Measurements from ENCODE around the gene KRTAP5-5.
"Not testable (repeated sequence)": the region's sequence is repeated elsewhere in the genome, so short reads cannot be mapped to it uniquely, and the experiment has no call there.

The KRTAP5-5 gene

GRCh38 chr11:1641096-1641495 is 11.5 kb downstream of the KRTAP5-5 start:
- no peak for DNase-seq (ENCODE audit: low read depth, low spot score)

- DNase-seq (ENCODE audit: low read depth, low spot score) = no peak
These were observed 12.9 kb downstream of the KRTAP5-5 start for GRCh38 chr11:1642288-1643145.

- DNase-seq (ENCODE audit: low read depth, low spot score) = no peak
These were observed 13.6 kb downstream of the KRTAP5-5 start for GRCh38 chr11:1643146-1643690.

GRCh38 chr11:1644601-1645356 is 15.2 kb downstream of the KRTAP5-5 start:
- no peak for DNase-seq (ENCODE audit: low read depth, low spot score)

GRCh38 chr11:1645357-1645821 is 15.8 kb downstream of the KRTAP5-5 start:
- DNase-seq (ENCODE audit: low read depth, low spot score) = no peak

GRCh38 chr11:1646540-1646939 is 17.0 kb downstream of the KRTAP5-5 start:
- DNase-seq (ENCODE audit: low read depth, low spot score) = not testable (repeated sequence)

- no peak for DNase-seq (ENCODE audit: low read depth, low spot score)
These were observed 18.5 kb downstream of the KRTAP5-5 start for GRCh38 chr11:1647901-1648652.

GRCh38 chr11:1648653-1649420 is 19.3 kb downstream of the KRTAP5-5 start:
- DNase-seq (ENCODE audit: low read depth, low spot score) = no peak

- DNase-seq (ENCODE audit: low read depth, low spot score) = no peak
These were observed 20.7 kb downstream of the KRTAP5-5 start for GRCh38 chr11:1650034-1650917.

GRCh38 chr11:1650918-1651262 is 21.3 kb downstream of the KRTAP5-5 start:
- DNase-seq (ENCODE audit: low read depth, low spot score) = no peak

GRCh38 chr11:1651411-1651980 is 21.9 kb downstream of the KRTAP5-5 start:
- no peak for DNase-seq (ENCODE audit: low read depth, low spot score)

- no peak for DNase-seq (ENCODE audit: low read depth, low spot score)
These were observed 22.5 kb downstream of the KRTAP5-5 start for GRCh38 chr11:1652026-1652425.

- no peak for DNase-seq (ENCODE audit: low read depth, low spot score)
These were observed 22.8 kb downstream of the KRTAP5-5 start for GRCh38 chr11:1652442-1652770.

GRCh38 chr11:1652771-1653540 is 23.4 kb downstream of the KRTAP5-5 start:
- peak; percentile 76 for DNase-seq (ENCODE audit: low read depth, low spot score)

- no peak for DNase-seq (ENCODE audit: low read depth, low spot score)
These were observed 24.2 kb downstream of the KRTAP5-5 start for GRCh38 chr11:1653541-1654387.

GRCh38 chr11:1654388-1655167 is 25.0 kb downstream of the KRTAP5-5 start:
- peak; percentile 69 for DNase-seq (ENCODE audit: low read depth, low spot score)
